H1 (cell line): ENCODE data around the gene CDK8. TPM values are rescaled to one million over a fixed set of nuclear protein-coding genes. Genes with fewer than 3 reads are reported as not detected.

ENCODE experiments used
- CTCF ChIA-PET: fragments of 300-600 bp; sonication (Branson Sonifier 250); formaldehyde crosslinking; loops from one replicate; lab custom pipeline; 2021; ENCODE audit not compliant: partially characterized antibody; lab: Charles Lee
- POLR2A ChIA-PET: fragments of 300-600 bp; sonication (Branson Sonifier 250); formaldehyde crosslinking; loops from one replicate; lab custom pipeline; 2021; ENCODE audit warnings: inconsistent platforms; ENCODE audit not compliant: partially characterized antibody; lab: Charles Lee
- DNase-seq, 2 experiments: peaks; one replicate each; pipeline versions ENCODE4 v3.0.0 to v3.0.0-alpha.2; 2010 to 2022; ENCODE audit warnings: low spot score in 2 of 2, low read depth in 1 of 2, mixed read lengths in 1 of 2
- FAIRE-seq: peaks from 2 replicates; lab custom pipeline; 2011; peaks lifted over from hg19 to GRCh38; lab: Jason Lieb, UNC
- H2AFZ ChIP-seq: 2 replicates; pipeline ENCODE4 v1.8.1; 2012; ENCODE audit warnings: low read length, inconsistent platforms
- H2AK5ac ChIP-seq: 2 replicates; pipeline ENCODE4 v1.6.1; 2013; ENCODE audit warnings: low read depth, low read length
- H2BK120ac ChIP-seq: replicated peaks from 2 replicates; pipeline ENCODE3; 2013; ENCODE audit warnings: low read depth, low read length, inconsistent platforms
- H2BK12ac ChIP-seq: 2 replicates; pipeline ENCODE4 v1.6.1; 2013; ENCODE audit warnings: low read depth, low read length
- H2BK15ac ChIP-seq: 2 replicates; pipeline ENCODE4 v1.6.1; 2013; ENCODE audit warnings: low read length
- H2BK20ac ChIP-seq: 2 replicates; pipeline ENCODE4 v1.6.1; 2013; ENCODE audit warnings: low read length
- H2BK5ac ChIP-seq: 2 replicates; pipeline ENCODE4 v1.6.1; 2013; ENCODE audit warnings: low read depth, low read length
- H3K14ac ChIP-seq: 2 replicates; pipeline ENCODE4 v1.6.1; 2013; ENCODE audit warnings: inconsistent platforms; ENCODE audit not compliant: insufficient read length
- H3K18ac ChIP-seq: 2 replicates; pipeline ENCODE4 v1.6.1; 2013; ENCODE audit warnings: low read length; ENCODE audit errors: extremely low read depth
- H3K23ac ChIP-seq: 2 replicates; pipeline ENCODE4 v1.6.1; 2013; ENCODE audit warnings: inconsistent platforms; ENCODE audit not compliant: insufficient read length
- H3K23me2 ChIP-seq: 2 replicates; pipeline ENCODE4 v1.6.1; 2013; ENCODE audit warnings: low read depth, low read length
- H3K27ac ChIP-seq: 2 replicates; pipeline ENCODE4 v1.6.1; 2011; ENCODE audit warnings: low read depth, low read length, inconsistent platforms
- H3K27me3 ChIP-seq, 4 experiments: replicated peaks in 1 of 4; 1 replicate in 1 of 4; 2 replicates in 3 of 4; pipeline versions ENCODE4 v1.6.1 to v1.8.1; 2011 to 2013; ENCODE audit warnings: low read length in 3 of 4, mild to moderate bottlenecking in 3 of 4, inconsistent platforms in 2 of 4, mixed read lengths in 2 of 4, moderate library complexity in 1 of 4; ENCODE audit not compliant: control insufficient read depth in 3 of 4, insufficient read depth in 3 of 4; ENCODE audit errors: extremely low read depth in 1 of 4
- H3K36me3 ChIP-seq, 4 experiments: 2 replicates each; pipeline versions ENCODE4 v1.6.1 to v1.8.1; 2011 to 2013; ENCODE audit warnings: mild to moderate bottlenecking in 4 of 4, low read length in 3 of 4, moderate library complexity in 2 of 4, control low read depth in 1 of 4, inconsistent platforms in 1 of 4; ENCODE audit not compliant: insufficient read depth in 4 of 4, control insufficient read depth in 2 of 4
- H3K4ac ChIP-seq: replicated peaks from 2 replicates; pipeline ENCODE3; 2013; ENCODE audit warnings: low read length, low read depth, mixed read lengths, inconsistent platforms; ENCODE audit not compliant: insufficient read length
- H3K4me1 ChIP-seq, 4 experiments: replicated peaks in 1 of 4; 1 replicate in 1 of 4; 2 replicates in 3 of 4; pipeline versions ENCODE4 v1.6.1 to v1.8.1; 2011 to 2013; ENCODE audit warnings: low read length in 3 of 4, inconsistent platforms in 2 of 4, mixed read lengths in 1 of 4; ENCODE audit not compliant: insufficient read depth in 4 of 4, control insufficient read depth in 3 of 4
- H3K4me2 ChIP-seq, 2 experiments: 2 replicates each; pipeline versions ENCODE4 v1.6.1 to v1.8.1; 2011 to 2013; ENCODE audit warnings: low read depth in 2 of 2, low read length in 2 of 2, control low read depth in 1 of 2, inconsistent platforms in 1 of 2, mild to moderate bottlenecking in 1 of 2; ENCODE audit not compliant: insufficient read depth in 1 of 2
- H3K4me3 ChIP-seq, 4 experiments: fragments of 200-600, 300-600 bp in 1 of 4; sonication (generic), shearing (Covaris generic), sonication (Bioruptor Twin) in 1 of 4; 2 replicates each; pipeline versions ENCODE4 v1.5.1 to v1.8.1; 2011 to 2016; ENCODE audit warnings: low read length in 4 of 4, low read depth in 3 of 4, control low read depth in 2 of 4, inconsistent platforms in 2 of 4, mild to moderate bottlenecking in 2 of 4, mixed read lengths in 1 of 4, moderate library complexity in 1 of 4; ENCODE audit not compliant: insufficient read depth in 2 of 4; ENCODE audit errors: extremely low read depth in 1 of 4
- H3K56ac ChIP-seq: replicated peaks from 2 replicates; pipeline ENCODE3; 2013; ENCODE audit warnings: low read depth, mild to moderate bottlenecking, mixed read lengths, low read length, inconsistent platforms; ENCODE audit not compliant: insufficient read length
- H3K79me1 ChIP-seq: 2 replicates; pipeline ENCODE4 v1.6.1; 2013; ENCODE audit warnings: low read depth, low read length, control low read depth
- H3K79me2 ChIP-seq, 2 experiments: 2 replicates each; pipeline versions ENCODE4 v1.6.1 to v1.8.1; 2012 to 2013; ENCODE audit warnings: low read length in 2 of 2, mild to moderate bottlenecking in 2 of 2, inconsistent platforms in 1 of 2; ENCODE audit not compliant: insufficient read depth in 2 of 2, control insufficient read depth in 1 of 2
- H3K9ac ChIP-seq, 4 experiments: replicated peaks in 1 of 4; 1 replicate in 1 of 4; 2 replicates in 3 of 4; pipeline versions ENCODE4 v1.6.1 to v1.8.1; 2011 to 2013; ENCODE audit warnings: low read depth in 3 of 4, low read length in 3 of 4, control low read depth in 2 of 4, mild to moderate bottlenecking in 2 of 4, moderate library complexity in 2 of 4, inconsistent platforms in 1 of 4; ENCODE audit errors: extremely low read depth in 1 of 4
- H3K9me3 ChIP-seq, 2 experiments: 2 replicates each; pipeline versions ENCODE4 v1.6.1 to v1.8.1; 2012 to 2013; ENCODE audit warnings: mild to moderate bottlenecking in 2 of 2, moderate library complexity in 2 of 2, control low read depth in 1 of 2, inconsistent platforms in 1 of 2, low read depth in 1 of 2, low read length in 1 of 2, mixed read lengths in 1 of 2; ENCODE audit not compliant: insufficient read depth in 2 of 2
- H4K20me1 ChIP-seq, 2 experiments: replicated peaks in 1 of 2; 2 replicates each; pipeline versions ENCODE3 to v1.8.1; 2011 to 2013; ENCODE audit warnings: inconsistent platforms in 2 of 2, low read length in 2 of 2, mild to moderate bottlenecking in 1 of 2; ENCODE audit not compliant: insufficient read depth in 2 of 2, control insufficient read depth in 1 of 2
- H4K5ac ChIP-seq: 2 replicates; pipeline ENCODE4 v1.6.1; 2013; ENCODE audit warnings: low read length, low read depth, mixed read lengths, inconsistent platforms; ENCODE audit not compliant: insufficient read length
- H4K8ac ChIP-seq: 2 replicates; pipeline ENCODE4 v1.8.0; 2013; ENCODE audit warnings: mild to moderate bottlenecking, moderate library complexity, low read length, inconsistent platforms; ENCODE audit not compliant: insufficient read depth; ENCODE audit errors: extremely low read depth
- H4K91ac ChIP-seq: replicated peaks from 2 replicates; pipeline ENCODE3; 2013; ENCODE audit warnings: low read length, mixed read lengths, inconsistent platforms; ENCODE audit not compliant: insufficient read length
- JUN ChIP-seq: IDR thresholded peaks from 2 replicates; pipeline ENCODE4 v1.6.1; 2011; ENCODE audit warnings: low read depth, mild to moderate bottlenecking, improper control_type of control experiment, low read length
- POLR2AphosphoS5 ChIP-seq: IDR thresholded peaks from 2 replicates; pipeline ENCODE4 v1.6.1; 2011; ENCODE audit warnings: low read depth, low read length
- SRF ChIP-seq: IDR thresholded peaks from 2 replicates; pipeline ENCODE4 v1.6.1; 2011; ENCODE audit warnings: mild to moderate bottlenecking, low read depth, low read length, moderate library complexity
- WGBS, 2 experiments: shearing (Covaris generic) in 1 of 2; methylation state at CpG; one replicate each; pipeline versions ENCODE4 v1.1.6 to v1.1.7; 2013 to 2015; ENCODE audit warnings: low lambda C conversion rate in 2 of 2, mixed read lengths in 2 of 2, inconsistent platforms in 1 of 2, low coverage in 1 of 2, missing lambda C conversion rate in 1 of 2; ENCODE audit not compliant: insufficient replicate concordance in 2 of 2, insufficient coverage in 1 of 2, insufficient read length in 1 of 2; ENCODE audit errors: extremely low coverage in 1 of 2, missing lambda C conversion rate in 1 of 2; 5-methylcytosine and 5-hydroxymethylcytosine counted together
- polyA plus RNA-seq, 7 experiments: library from polyadenylated mRNA; depleted of rRNA in 3 of 7; stranded (reverse) in 5 of 7; unstranded in 2 of 7; fragments of >200 nt in 5 of 7; fragments of 200-250 nt in 2 of 7; gene quantifications; 1 replicate in 5 of 7; 2 replicates in 1 of 7; 4 replicates in 1 of 7; pipeline versions ENCODE4 v1.2.1 to v1.2.3, GENCODE V29; 2011 to 2013; ENCODE audit warnings: missing spikeins in 2 of 7, mixed read lengths in 2 of 7
- total RNA-seq: library from RNA; stranded (reverse); fragmentation: NEBNext Ultra II Directional; extraction: Animal tissue kit (Norgen Biotek cat#: 25700); gene quantifications from 2 replicates; pipeline ENCODE4 v1.2.1, GENCODE V29; 2021

CDK8 gene
- total and polyA plus RNA-seq, 2 of the 8 experiments (the other 6 are each of a cell fraction or from before 2014, with no cell fraction given) = 22.1 to 25.6 TPM

DNA sequence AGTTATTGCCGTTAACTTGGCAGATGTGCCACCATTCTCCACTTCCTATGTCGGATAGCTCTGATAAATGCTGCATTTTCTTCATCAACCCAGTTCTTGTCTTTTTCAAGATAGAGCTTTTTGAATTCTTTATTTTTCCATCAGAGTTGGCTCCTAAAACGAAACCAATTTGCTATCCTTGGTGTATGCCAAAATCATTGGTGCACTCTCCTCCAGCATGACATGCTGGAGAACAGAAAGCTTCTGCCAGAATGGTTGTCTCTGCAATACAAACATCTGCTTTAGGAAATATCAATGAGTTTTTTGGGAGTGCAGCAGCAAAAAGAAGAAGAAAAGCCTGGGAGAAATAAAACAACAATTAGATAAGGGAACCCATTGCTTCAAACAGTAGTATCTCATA lies 124.2 kb downstream of the CDK8 start:
- H3K4me1 ChIP-seq = no peaks in the 10 kb centered on the region; a peak in 1 of 7 replicates
- no peak overlapping the region for H2AFZ ChIP-seq
- no peak overlapping the region for H2BK15ac ChIP-seq
- H3K36me3 ChIP-seq = no peaks in the 10 kb centered on the region
- H3K79me1 ChIP-seq = no peaks in the 10 kb centered on the region
- WGBS, 2 experiments = 89% methylated on average over 3 of the region's 3 CpGs; no CpG with 5 or more reads in 1 of the 2 experiments
- FAIRE-seq = no peak
- no peak overlapping the region for H2BK20ac ChIP-seq
- H4K5ac ChIP-seq = no peak overlapping the region
- no peak overlapping the region for H4K8ac ChIP-seq
- no peak overlapping the region for H3K23ac ChIP-seq
- no peaks in the 10 kb centered on the region for H4K20me1 ChIP-seq
- no peaks in the 10 kb centered on the region for H3K23me2 ChIP-seq
- TF ChIP-seq POLR2AphosphoS5 = no peak
- TF ChIP-seq SRF = no peak
- no peak for TF ChIP-seq JUN
- H2BK12ac ChIP-seq = no peak overlapping the region
- H3K18ac ChIP-seq = no peak overlapping the region
- no peaks in the 10 kb centered on the region for H3K79me2 ChIP-seq
- H3K27ac ChIP-seq = no peak overlapping the region
- H3K9me3 ChIP-seq = no peaks in the 10 kb centered on the region
- H3K14ac ChIP-seq = no peak overlapping the region
- no peak overlapping the region for H2BK120ac ChIP-seq
- H3K4ac ChIP-seq = no peak overlapping the region
- H3K56ac ChIP-seq = no peak overlapping the region
- H3K9ac ChIP-seq = no peak overlapping the region
- no peak overlapping the region for H3K4me2 ChIP-seq
- CTCF ChIA-PET = interaction anchor here (1.2 to 4.3 kb wide), 4 partner anchors 12 to 117 kb away, joined by 3 to 17 read pairs (median 6); no protein-coding TSS in a partner anchor
- H3K4me3 ChIP-seq = no peak overlapping the region
- DNase-seq = no peak
- H4K91ac ChIP-seq = no peak overlapping the region
- no peak overlapping the region for H2BK5ac ChIP-seq
- POLR2A ChIA-PET = no interaction called here
- no peaks in the 10 kb centered on the region for H3K27me3 ChIP-seq
- no peak overlapping the region for H2AK5ac ChIP-seq
